GM12878 (cell line): ENCODE data around the gene EDC3.

Source experiments
- CEBPB ChIP-seq, 2 experiments: fragments of 150-350 bp in 1 of 2; IDR thresholded peaks; 2 replicates each; pipeline ENCODE4 v1.6.1; 2012 to 2014; ENCODE audit warnings: low read depth in 2 of 2, low read length in 2 of 2, borderline replicate concordance in 1 of 2, inconsistent platforms in 1 of 2
- CTCF ChIP-seq, 3 experiments: IDR thresholded peaks in 2 of 3; conservative IDR thresholded peaks in 1 of 3; 2 replicates each; pipeline ENCODE4 v1.5.1; 2011; ENCODE audit warnings: low read depth in 3 of 3, low read length in 3 of 3, mild to moderate bottlenecking in 3 of 3, control low read depth in 2 of 3, moderate library complexity in 2 of 3, inconsistent platforms in 1 of 3, mixed read lengths in 1 of 3; ENCODE audit not compliant: control insufficient read depth in 2 of 3, insufficient read depth in 1 of 3; ENCODE audit errors: extremely low read depth in 1 of 3
- EGR1 ChIP-seq, 2 experiments: IDR thresholded peaks; 1 replicate in 1 of 2; 2 replicates in 1 of 2; pipeline ENCODE4 v1.6.1; 2011 to 2012; ENCODE audit warnings: low read depth in 2 of 2, low read length in 2 of 2, borderline replicate concordance in 1 of 2, mild to moderate bottlenecking in 1 of 2, moderate library complexity in 1 of 2
- GABPA ChIP-seq: IDR thresholded peaks from 2 replicates; pipeline ENCODE4 v1.6.1; 2014; ENCODE audit warnings: antibody characterized with exemption, low read depth, mild to moderate bottlenecking, inconsistent platforms
- JUND ChIP-seq: IDR thresholded peaks from 2 replicates; pipeline ENCODE4 v1.6.1; 2012; ENCODE audit warnings: low read depth, mild to moderate bottlenecking, low read length, improper control_type of control experiment, moderate library complexity
- RELA ChIP-seq: fragments of 450-650 bp; IDR thresholded peaks from 2 replicates; pipeline ENCODE4 v1.8.0; 2014; ENCODE audit warnings: borderline replicate concordance; ENCODE audit not compliant: partially characterized antibody
- SREBF1 ChIP-seq: IDR thresholded peaks from 2 replicates; pipeline ENCODE4 v1.6.1; 2012; ENCODE audit warnings: mild to moderate bottlenecking, low read length
- SUZ12 ChIP-seq: fragments of 200-600 bp; sonication (generic); IDR thresholded peaks from one replicate; pipeline ENCODE4 v1.6.1; 2018; ENCODE audit warnings: antibody characterized with exemption, mild to moderate bottlenecking; ENCODE audit not compliant: unreplicated experiment
- ZBED1 ChIP-seq: IDR thresholded peaks from 2 replicates; pipeline ENCODE4 v1.6.1; 2016; ENCODE audit warnings: borderline replicate concordance
- TF ChIP-seq, protein P1 (sequence below): IDR thresholded peaks from 2 replicates; pipeline ENCODE4 v1.6.1; 2012; ENCODE audit warnings: mild to moderate bottlenecking, low read depth, low read length
- TF ChIP-seq, protein P2 (sequence below): IDR thresholded peaks from 2 replicates; pipeline ENCODE4 v1.6.1; 2011; ENCODE audit warnings: low read depth, low read length, improper control_type of control experiment, borderline replicate concordance

- TF ChIP-seq CEBPB (IDR thresholded peaks at IDR 0.05; ENCODE audit: borderline replicate concordance in 1 of 2, low read depth in 2 of 2, low read length in 2 of 2), result no peak
- no peak for TF ChIP-seq CTCF (IDR thresholded peaks at IDR 0.05 in 2 of 3, conservative IDR thresholded peaks at IDR 0.05 in 1 of 3; ENCODE audit: control insufficient read depth in 2 of 3, extremely low read depth in 1 of 3, insufficient read depth in 1 of 3, low read depth in 3 of 3, low read length in 3 of 3)
- no peak for TF ChIP-seq GABPA
- TF ChIP-seq, protein P1, sequence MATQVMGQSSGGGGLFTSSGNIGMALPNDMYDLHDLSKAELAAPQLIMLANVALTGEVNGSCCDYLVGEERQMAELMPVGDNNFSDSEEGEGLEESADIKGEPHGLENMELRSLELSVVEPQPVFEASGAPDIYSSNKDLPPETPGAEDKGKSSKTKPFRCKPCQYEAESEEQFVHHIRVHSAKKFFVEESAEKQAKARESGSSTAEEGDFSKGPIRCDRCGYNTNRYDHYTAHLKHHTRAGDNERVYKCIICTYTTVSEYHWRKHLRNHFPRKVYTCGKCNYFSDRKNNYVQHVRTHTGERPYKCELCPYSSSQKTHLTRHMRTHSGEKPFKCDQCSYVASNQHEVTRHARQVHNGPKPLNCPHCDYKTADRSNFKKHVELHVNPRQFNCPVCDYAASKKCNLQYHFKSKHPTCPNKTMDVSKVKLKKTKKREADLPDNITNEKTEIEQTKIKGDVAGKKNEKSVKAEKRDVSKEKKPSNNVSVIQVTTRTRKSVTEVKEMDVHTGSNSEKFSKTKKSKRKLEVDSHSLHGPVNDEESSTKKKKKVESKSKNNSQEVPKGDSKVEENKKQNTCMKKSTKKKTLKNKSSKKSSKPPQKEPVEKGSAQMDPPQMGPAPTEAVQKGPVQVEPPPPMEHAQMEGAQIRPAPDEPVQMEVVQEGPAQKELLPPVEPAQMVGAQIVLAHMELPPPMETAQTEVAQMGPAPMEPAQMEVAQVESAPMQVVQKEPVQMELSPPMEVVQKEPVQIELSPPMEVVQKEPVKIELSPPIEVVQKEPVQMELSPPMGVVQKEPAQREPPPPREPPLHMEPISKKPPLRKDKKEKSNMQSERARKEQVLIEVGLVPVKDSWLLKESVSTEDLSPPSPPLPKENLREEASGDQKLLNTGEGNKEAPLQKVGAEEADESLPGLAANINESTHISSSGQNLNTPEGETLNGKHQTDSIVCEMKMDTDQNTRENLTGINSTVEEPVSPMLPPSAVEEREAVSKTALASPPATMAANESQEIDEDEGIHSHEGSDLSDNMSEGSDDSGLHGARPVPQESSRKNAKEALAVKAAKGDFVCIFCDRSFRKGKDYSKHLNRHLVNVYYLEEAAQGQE, result no peak
- no peak for TF ChIP-seq EGR1 (IDR thresholded peaks at IDR 0.05; ENCODE audit: borderline replicate concordance in 1 of 2, low read depth in 2 of 2, low read length in 2 of 2)
- TF ChIP-seq, protein P2, sequence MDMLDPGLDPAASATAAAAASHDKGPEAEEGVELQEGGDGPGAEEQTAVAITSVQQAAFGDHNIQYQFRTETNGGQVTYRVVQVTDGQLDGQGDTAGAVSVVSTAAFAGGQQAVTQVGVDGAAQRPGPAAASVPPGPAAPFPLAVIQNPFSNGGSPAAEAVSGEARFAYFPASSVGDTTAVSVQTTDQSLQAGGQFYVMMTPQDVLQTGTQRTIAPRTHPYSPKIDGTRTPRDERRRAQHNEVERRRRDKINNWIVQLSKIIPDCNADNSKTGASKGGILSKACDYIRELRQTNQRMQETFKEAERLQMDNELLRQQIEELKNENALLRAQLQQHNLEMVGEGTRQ, result no peak
- TF ChIP-seq ZBED1, result no peak
- TF ChIP-seq RELA, result no peak
- no peak for TF ChIP-seq SUZ12
- no peak for TF ChIP-seq JUND
- TF ChIP-seq SREBF1, result no peak
These were observed 54.7 kb downstream of the EDC3 start for GRCh38 chr15:74641151-74641550.
